D341Med (cell line): Measurements from ENCODE around the gene ZFP62.

Experiments
- DNase-seq: peaks from one replicate; pipeline ENCODE4 v3.0.0; 2012; ENCODE audit warnings: low spot score

ZFP62 gene

DNA sequence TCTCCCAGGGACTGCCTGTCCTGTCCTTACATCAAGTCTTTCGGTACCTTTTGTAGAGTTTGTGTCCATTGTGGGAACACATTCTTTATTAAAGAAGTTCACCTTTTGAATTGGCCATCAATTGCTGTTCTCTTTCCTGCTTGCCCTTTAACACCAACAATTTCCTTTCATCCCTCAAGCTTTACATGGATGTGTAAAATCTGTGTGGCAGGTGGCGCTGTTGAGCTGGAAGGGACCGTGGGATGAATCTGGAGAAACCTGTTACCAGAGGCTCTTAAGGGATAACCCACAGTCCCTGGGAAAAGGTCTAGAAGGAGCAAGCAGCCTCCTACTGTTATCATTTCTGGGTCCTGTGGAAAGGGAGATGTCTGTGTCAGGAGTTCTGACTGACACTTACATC lies 7.9 kb upstream of the ZFP62 start:
- DNase-seq = peak; percentile 75

DNA sequence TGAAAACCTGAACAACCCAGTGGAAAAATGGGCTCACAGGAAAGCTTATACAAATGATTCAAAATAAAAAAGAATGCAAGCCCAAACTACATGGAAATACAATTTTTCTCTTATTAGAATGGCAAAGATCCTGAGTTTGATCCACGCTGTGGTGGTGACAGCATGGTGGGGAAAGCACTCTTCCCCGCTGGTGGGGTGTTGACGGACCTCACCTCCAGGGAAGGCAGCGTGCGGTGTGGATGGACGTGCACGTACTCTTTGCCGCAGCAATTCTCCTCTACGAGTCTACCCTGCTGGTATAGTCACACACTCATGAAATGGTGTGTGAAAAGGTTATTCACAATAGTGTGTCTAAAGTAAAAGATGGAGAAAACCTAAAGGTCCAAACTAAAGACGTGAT lies 5.9 kb upstream of the ZFP62 start:
- DNase-seq = no peak

DNA sequence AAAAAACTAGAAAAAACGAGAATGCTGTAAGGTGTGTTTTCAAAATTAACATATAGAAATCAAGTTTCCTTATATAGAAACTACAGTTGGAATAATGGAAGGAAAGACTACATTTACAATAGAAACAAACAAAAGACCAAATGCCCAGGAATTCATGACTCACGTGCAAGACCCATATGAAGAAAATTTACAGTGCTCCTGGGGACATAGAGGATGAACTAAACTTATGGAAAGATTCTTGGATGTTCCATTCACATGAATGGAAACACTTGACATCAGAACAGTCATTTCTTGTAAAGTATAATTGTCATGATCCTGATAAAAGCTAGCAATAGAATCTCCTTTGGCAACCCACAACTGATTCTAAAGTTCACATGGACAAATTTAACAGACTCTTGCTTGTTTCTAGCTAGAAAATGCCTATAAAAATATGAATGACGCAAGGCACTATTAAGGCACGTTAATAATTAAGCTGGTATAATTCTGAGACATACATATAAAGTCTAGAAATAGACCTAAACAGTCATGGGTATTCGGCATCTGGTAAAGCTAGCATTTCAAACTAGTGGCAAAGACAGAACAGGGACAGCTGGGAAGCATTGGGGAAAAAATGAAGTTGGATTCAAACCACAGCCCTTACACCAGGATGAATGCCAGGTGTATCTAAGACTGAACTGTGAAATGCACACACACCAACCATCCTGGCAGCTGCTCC lies 5.1 kb upstream of the ZFP62 start:
- no peak for DNase-seq

DNA sequence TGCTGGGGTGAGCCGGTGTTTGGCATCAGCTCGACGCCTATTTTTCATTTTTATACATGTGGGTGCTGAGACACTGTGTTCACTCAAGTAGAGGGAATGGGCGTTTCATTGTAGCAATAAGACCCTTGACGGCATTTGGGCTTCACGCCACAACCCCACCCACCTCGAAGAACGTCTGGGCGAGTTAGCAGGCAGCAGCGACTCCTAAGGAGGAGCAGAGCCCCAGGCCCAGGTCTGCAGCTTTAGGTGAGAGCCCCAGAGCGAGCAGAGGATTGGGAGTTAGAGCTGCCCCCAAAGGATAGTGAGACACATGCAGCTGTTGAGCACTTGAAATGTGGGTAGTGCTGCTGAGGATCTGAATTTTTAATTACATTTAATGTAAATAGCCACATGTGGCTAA lies 1.6 kb upstream of the ZFP62 start:
- no peak for DNase-seq

DNA sequence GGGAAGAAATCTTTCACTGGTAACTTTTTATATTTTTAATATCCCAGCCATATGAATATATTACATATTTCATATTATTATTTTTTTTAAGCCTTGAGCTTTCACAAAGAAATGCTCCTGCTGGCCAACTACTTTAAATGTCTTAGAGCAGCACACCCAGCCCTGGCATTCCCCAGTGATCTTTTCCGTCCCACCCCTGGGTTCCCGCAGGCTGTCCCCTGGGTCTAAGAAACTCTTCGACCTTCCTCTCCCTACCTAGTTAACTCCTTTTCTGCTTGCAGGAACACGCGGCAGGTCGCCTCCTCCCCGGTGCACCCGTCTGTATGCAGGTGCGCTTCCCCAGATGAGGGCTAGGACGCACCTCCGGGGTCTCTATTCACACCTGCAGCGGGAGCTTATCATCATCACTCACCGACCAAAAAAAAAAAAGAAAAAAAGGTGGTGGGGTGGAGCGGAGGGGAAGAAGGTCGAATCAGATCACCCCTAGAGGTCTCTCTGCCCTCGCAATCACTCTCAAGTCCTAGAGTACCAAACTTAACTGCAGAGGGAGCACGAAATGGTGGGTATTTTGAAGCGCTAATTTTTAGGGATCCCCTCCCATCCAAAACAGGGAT lies 696 bp downstream of the ZFP62 start:
- peak; percentile 61 for DNase-seq

DNA sequence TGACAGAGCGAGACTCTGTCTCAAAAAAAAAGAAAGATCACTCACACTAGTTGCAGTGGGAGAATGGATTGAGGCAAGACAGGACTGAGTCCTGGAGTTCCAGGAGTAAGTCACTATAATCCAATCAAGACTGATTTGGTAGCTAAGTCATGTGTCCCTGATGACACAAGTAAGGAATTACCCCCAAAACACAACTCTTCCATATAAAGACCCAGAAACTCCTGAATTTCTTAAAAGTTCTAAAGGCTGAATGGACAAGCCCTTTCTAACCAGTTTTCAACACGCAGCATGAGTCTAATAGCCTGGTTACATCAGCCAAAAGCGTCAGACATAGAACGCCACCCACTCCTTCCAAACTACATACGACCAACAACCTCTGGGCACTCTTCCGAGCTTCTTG lies 2.5 kb downstream of the ZFP62 start:
- no peak for DNase-seq

DNA sequence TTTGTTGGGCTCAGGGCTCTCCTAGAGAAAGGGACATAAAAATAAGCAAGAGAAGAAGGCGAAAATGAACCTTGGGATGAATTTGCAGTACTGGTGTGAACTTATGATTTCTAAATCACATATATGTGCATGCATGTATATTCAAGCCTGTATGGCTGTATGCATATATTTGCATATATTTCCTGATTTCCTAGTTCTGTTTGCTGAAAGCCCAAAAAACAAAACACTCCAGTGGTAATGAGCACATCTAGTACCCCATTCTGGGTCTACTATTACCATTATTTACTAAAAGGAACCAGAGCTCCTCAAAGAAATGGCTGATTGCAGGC lies 7.3 kb downstream of the ZFP62 start:
- no peak for DNase-seq

DNA sequence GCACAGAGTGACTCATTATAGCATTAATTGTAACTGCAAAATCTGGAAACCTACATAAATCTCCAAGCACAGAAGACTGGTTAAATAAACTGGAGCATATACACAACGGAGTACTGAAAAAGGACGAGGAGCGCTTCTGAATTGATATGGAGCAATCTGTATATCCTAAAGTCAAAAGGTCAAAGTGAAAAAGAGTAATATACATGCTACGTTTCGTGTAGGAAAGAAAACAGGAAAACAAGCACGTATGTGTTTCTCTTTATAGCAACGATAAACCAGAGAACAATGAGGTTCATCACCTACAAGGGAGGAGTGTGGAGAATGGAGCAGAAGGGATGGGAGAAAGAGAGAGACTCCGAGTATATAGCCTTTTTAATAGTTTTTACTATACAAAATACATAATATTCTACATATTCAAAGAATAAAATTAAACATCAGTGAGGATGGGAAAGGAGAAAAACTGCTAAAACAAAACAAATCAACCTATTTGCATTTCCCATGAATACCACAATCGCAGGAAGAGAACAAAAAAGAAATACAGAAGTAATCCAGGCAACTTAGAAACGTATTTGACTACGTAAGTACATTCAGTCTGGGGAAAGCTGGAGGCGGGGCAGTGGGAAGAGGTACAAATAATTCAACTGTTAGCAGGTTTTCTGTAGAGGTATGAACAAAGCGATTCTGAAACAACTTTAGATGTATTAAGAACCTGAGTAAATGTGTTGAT lies 7.8 kb downstream of the ZFP62 start:
- DNase-seq = no peak

DNA sequence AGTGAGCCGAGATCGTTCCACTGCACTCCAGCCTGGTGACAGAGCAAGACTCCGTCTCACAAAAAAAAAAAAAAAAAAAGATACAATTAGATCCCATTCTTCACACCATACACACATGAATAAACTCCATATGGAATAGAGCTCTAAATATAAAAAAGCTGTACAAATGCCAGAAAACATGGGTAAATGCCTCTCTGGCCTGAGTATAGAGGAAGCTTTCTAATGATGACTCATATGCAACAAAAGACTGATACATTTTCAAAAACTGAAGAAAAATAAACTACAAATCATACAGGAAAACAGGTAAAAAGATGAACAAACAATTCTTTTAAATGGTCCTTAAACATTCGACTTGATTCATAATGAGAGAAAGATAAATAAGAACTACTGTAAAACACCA lies 8.6 kb downstream of the ZFP62 start:
- DNase-seq = no peak

GRCh38 chr5:180850434-180851078 lies 10.5 kb downstream of the ZFP62 start:
- no peak for DNase-seq

GRCh38 chr5:180849827-180850226 lies 11.2 kb downstream of the ZFP62 start:
- DNase-seq = no peak

GRCh38 chr5:180848878-180849277 lies 12.2 kb downstream of the ZFP62 start:
- DNase-seq = no peak

DNA sequence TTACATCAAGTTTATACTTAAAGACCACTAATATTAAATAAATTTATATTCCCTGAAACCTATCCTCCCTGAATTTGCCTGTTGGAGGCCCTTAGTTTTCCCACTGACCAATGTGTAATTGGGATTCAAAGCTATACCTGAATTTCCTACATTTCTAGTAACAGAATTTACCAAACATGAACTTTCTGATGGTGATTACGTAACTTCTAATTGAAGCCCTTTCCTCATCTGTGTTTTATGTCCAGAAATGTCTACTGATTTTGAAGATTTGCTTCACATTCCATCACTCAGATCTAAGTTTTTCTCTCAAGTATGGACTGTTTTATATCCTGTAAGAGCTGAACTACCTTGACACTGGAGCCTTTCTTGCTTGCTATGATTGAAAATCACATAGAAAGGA lies 12.8 kb downstream of the ZFP62 start:
- DNase-seq = no peak

DNA sequence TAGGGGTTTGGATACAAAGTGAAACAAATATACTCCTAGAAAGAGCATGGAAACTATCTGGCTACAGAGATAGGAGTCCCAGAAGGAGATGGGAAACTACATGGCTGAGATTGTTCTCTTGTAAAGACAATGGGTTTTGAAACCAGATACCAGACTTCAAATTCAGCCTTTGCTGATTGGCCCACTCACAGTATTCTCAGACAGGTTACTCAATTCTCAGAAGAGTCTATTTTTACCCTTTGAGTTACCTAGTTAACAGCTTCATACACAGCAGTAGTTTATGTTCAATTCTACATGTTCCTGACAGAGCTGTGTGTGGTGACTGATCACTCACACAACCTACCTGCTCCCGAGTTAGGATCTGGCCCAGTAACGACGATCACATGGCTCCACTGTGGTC lies 14.1 kb downstream of the ZFP62 start:
- DNase-seq = no peak

DNA sequence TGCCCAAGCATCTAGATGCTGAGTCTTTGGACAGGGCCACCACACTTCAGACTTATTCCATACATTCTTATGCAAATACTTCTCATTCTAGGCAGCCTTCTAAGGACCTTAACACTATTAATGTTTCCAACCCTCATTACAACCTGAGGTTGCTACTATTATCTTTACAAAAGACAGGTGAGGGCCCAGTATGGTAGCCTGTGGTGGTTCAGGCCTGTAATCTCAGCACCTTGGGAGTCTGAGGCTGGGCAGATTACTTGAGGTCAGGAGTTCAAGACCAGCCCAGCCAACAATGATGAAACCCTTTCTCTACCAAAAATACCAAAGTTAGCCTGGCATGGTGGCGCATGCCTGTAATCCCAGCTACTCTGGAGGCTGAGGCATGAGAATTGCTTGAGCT lies 16.2 kb downstream of the ZFP62 start:
- DNase-seq = no peak

DNA sequence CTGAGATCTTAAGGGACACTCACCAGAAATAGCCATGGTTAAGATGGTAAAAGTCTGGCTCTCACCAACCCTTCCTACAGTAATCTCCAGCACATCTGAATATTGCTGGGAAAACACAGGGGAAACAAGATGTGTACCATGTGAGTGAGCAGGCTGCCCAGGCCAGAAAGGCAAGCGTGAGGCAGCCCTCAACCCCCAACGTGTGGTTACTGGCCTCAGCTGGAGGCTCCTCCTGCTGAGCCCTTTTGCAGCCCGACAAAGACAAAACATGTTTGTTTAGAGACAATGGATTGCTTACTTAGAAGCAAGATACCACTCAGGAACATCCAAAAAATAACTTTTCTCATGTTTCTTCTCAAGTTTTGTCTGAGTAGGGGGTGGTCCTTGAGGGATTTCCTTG lies 16.6 kb downstream of the ZFP62 start:
- DNase-seq = no peak

- DNase-seq = no peak
These were observed 21.1 kb downstream of the ZFP62 start for GRCh38 chr5:180839935-180840334.

GRCh38 chr5:180839227-180839626 lies 21.8 kb downstream of the ZFP62 start:
- no peak for DNase-seq

DNA sequence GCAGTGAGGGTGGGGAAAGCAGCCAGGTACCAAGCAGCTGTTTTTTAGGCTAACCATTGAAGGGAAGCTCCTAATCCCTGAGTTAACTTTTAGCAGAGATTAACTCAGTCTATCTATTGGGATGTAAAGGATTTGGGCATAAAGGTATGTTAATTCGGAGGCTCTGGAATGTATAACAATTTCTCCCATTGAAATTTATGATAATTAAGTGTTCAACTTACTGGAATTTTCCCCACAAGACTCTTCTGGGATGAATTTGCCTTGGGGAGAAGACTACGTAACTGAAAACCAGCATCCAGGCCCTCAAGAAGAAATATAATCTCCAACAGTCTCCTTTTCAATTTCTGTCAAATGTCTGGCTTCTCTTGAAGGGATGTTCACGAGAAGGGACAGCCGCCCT lies 23.6 kb downstream of the ZFP62 start:
- no peak for DNase-seq

DNA sequence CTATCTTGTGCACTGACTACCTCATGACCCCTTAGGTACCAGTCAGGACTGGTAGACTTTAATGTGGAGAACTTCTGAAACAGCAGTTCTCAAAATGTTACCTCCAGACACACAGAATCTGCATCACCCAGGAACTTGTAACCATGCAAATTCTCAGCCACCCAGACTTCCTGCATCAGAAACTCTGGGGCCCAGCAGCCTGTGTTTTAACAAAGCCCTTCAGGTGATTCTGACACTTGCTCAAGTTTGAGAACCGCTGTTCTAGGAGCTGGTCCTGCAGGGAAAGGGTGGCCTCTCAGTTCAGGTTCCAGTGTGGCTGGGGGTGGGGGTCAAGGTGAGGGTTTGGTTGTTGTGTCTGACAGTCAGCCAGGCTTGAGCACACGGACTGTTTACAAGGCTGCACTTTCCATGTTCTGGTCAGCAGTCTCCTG lies 28.4 kb downstream of the ZFP62 start:
- DNase-seq = no peak

- DNase-seq = peak; percentile 90
These were observed 29.7 kb downstream of the ZFP62 start for GRCh38 chr5:180831139-180832093.
